Transverse colon (tissue), 4 donors: Measurements from ENCODE around the gene PHGDH. TPM values are rescaled to one million over a fixed set of nuclear protein-coding genes. Genes with fewer than 3 reads are reported as not detected.

ENCODE experiments used
- DNase-seq: peaks from one replicate; pipeline ENCODE4 v3.0.0-alpha.2; 2019
- H3K27ac ChIP-seq, 4 donors: fragments of 200-600 bp; sonication (generic); 2 replicates each; pipeline ENCODE4 v1.5.1; 2016 to 2018; ENCODE audit warnings: inconsistent platforms in 4 of 4
- H3K27me3 ChIP-seq: fragments of 200-600 bp; sonication (generic); 2 replicates; pipeline ENCODE4 v1.5.1; 2017; ENCODE audit warnings: inconsistent platforms
- H3K36me3 ChIP-seq, 4 donors: fragments of 200-600 bp; sonication (generic); 2 replicates each; pipeline ENCODE4 v1.5.1; 2017 to 2019; ENCODE audit warnings: inconsistent platforms in 4 of 4
- H3K4me1 ChIP-seq, 4 donors: fragments of 200-600 bp; sonication (generic); 2 replicates each; pipeline ENCODE4 v1.5.1; 2017 to 2020; ENCODE audit warnings: inconsistent platforms in 4 of 4
- H3K4me3 ChIP-seq, 4 donors: fragments of 200-600 bp; sonication (generic); 1 replicate in 1 of 4; 2 replicates in 3 of 4; pipeline versions ENCODE4 v1.5.1 to v1.6.1; 2017 to 2019; ENCODE audit warnings: inconsistent platforms in 4 of 4
- H3K9me3 ChIP-seq, 2 donors: fragments of 200-600 bp; sonication (generic); 2 replicates each; pipeline ENCODE4 v1.5.1; 2017 to 2019; ENCODE audit warnings: inconsistent platforms in 2 of 2
- EP300 ChIP-seq: sonication (generic); formaldehyde crosslinking; IDR thresholded peaks from one replicate; pipeline ENCODE4 v1.6.1; 2017; ENCODE audit warnings: antibody characterized with exemption, low read depth
- POLR2A ChIP-seq: fragments of 450-650 bp; IDR thresholded peaks from one replicate; pipeline ENCODE4 v1.6.1; 2016; ENCODE audit warnings: antibody characterized with exemption, mild to moderate bottlenecking, moderate library complexity
- POLR2AphosphoS5 ChIP-seq, 3 donors: sonication (generic); formaldehyde crosslinking; IDR thresholded peaks; one replicate each; pipeline ENCODE4 v1.6.1; 2016; ENCODE audit warnings: antibody characterized with exemption in 3 of 3
- WGBS, 2 donors: methylation state at CpG; one replicate each; pipeline ENCODE4 v1.1.5; 2018; ENCODE audit warnings: low coverage in 1 of 2; 5-methylcytosine and 5-hydroxymethylcytosine counted together
- in situ Hi-C, 4 donors: fragments of 200-750 bp; cut with MboI; loops; one replicate each; pipeline versions ENCODE4 v1.15.0 to v1.15.1; 2017; ENCODE audit warnings: low sequenced_read_pairs in 3 of 4, low pct_ligation_motif_present in 1 of 4, low pct_unique_long_range_greater_than_20kb in 1 of 4
- intact Hi-C: fragments of 100-400 bp; cut with DNase I; formaldehyde crosslinking; loops from one replicate; pipeline ENCODE4 v1.15.1; 2023; ENCODE audit warnings: low total_unique reads
- total RNA-seq, 4 donors: library from RNA; depleted of rRNA; stranded (reverse); fragments of >200 nt; gene quantifications; one replicate each; pipeline ENCODE4 v1.1.0, GENCODE V29; 2016
- TF ChIP-seq, protein P1 (sequence below), 5 experiments: fragments of 200-600 bp in 3 of 5; fragments of 450-650 bp in 2 of 5; sonication (generic) in 3 of 5; IDR thresholded peaks; 1 replicate in 2 of 5; 2 replicates in 3 of 5; pipeline ENCODE4 v1.5.1; 2016 to 2017; ENCODE audit warnings: antibody characterized with exemption in 5 of 5, inconsistent platforms in 3 of 5, mild to moderate bottlenecking in 2 of 5, moderate library complexity in 1 of 5

The PHGDH gene
- total RNA-seq, 4 donors from 2014 or later: 4.2 to 11.9 (median 8.1) TPM

DNA sequence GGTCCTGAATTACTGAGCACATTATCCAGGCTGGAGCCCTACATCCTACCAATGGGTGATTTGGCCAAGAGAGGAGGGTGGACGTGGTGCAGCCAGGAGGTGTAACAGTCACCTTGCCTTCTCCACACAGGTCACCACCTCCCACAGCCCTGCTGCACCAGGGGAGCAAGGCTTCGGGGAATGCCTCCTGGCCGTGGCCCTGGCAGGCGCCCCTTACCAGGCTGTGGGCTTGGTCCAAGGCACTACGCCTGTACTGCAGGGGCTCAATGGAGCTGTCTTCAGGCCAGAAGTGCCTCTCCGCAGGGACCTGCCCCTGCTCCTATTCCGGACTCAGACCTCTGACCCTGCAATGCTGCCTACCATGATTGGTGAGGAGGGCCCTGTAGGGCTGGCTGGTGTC, 30.9 kb downstream of the PHGDH start:
- TF ChIP-seq POLR2A: no peak
- TF ChIP-seq, protein P1, sequence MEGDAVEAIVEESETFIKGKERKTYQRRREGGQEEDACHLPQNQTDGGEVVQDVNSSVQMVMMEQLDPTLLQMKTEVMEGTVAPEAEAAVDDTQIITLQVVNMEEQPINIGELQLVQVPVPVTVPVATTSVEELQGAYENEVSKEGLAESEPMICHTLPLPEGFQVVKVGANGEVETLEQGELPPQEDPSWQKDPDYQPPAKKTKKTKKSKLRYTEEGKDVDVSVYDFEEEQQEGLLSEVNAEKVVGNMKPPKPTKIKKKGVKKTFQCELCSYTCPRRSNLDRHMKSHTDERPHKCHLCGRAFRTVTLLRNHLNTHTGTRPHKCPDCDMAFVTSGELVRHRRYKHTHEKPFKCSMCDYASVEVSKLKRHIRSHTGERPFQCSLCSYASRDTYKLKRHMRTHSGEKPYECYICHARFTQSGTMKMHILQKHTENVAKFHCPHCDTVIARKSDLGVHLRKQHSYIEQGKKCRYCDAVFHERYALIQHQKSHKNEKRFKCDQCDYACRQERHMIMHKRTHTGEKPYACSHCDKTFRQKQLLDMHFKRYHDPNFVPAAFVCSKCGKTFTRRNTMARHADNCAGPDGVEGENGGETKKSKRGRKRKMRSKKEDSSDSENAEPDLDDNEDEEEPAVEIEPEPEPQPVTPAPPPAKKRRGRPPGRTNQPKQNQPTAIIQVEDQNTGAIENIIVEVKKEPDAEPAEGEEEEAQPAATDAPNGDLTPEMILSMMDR (IDR thresholded peaks at IDR 0.05): no peak
- no peak for TF ChIP-seq EP300
- TF ChIP-seq POLR2AphosphoS5 (IDR thresholded peaks at IDR 0.05): no peak
- no peak for DNase-seq
- Histone ChIP-seq H3K4me1 (peaks cover 0 to 9% (median 6%) of the 10 kb centered on the region in 4 donors), H3K27ac (peak overlapping the region in 2 of 4 donors; percentile 3 to 21), H3K27me3 (no peaks in the 10 kb centered on the region), H3K36me3 (no peaks in the 10 kb centered on the region), H3K4me3 (no peak overlapping the region), H3K9me3 (no peaks in the 10 kb centered on the region)
- WGBS, 2 donors: 77% methylated on average over 7 of the region's 7 CpGs; no CpG with 5 or more reads in 1 of the 2 donors
- in situ Hi-C loops (loop anchor here in 1 of 4 donors (25.0 kb wide), 1 partner anchor 120 kb away; no protein-coding TSS in a partner anchor), intact Hi-C loops (no loop called here)

DNA sequence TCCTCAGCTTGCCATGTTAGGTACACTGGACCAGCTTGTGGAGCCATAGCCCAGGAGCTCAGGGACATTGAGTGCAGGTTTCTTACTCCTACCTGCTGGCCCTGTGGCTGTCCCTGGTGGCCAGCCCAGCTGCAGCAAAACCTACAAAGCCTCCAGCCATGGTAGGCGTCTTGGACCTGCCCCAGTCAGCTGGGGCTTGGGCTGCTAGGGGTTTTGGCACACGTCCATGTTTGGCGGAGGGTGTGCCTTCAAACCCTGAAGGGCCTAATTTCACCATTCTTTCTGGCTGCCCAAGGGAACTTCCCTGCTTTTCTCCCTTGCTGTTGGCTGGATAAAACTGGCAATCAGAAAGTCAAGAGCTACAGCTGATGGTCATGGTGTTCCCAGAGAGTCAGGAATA, 31.6 kb downstream of the PHGDH start:
- no peak for DNase-seq
- Histone ChIP-seq H3K27me3 (no peaks in the 10 kb centered on the region), H3K36me3 (no peaks in the 10 kb centered on the region), H3K4me1 (peaks cover 0 to 9% (median 6%) of the 10 kb centered on the region in 4 donors), H3K4me3 (no peak overlapping the region), H3K27ac (no peak overlapping the region), H3K9me3 (no peaks in the 10 kb centered on the region)
- WGBS, 2 donors: 84% methylated on average over 3 of the region's 3 CpGs; no CpG with 5 or more reads in 1 of the 2 donors
- TF ChIP-seq, protein P1 (IDR thresholded peaks at IDR 0.05): no peak
- no peak for TF ChIP-seq POLR2A
- TF ChIP-seq POLR2AphosphoS5 (IDR thresholded peaks at IDR 0.05): no peak
- TF ChIP-seq EP300: no peak
- intact Hi-C loops: no loop called here
- in situ Hi-C loops: loop anchor here in 1 of 4 donors (25.0 kb wide), 1 partner anchor 119 kb away; no protein-coding TSS in a partner anchor

DNA sequence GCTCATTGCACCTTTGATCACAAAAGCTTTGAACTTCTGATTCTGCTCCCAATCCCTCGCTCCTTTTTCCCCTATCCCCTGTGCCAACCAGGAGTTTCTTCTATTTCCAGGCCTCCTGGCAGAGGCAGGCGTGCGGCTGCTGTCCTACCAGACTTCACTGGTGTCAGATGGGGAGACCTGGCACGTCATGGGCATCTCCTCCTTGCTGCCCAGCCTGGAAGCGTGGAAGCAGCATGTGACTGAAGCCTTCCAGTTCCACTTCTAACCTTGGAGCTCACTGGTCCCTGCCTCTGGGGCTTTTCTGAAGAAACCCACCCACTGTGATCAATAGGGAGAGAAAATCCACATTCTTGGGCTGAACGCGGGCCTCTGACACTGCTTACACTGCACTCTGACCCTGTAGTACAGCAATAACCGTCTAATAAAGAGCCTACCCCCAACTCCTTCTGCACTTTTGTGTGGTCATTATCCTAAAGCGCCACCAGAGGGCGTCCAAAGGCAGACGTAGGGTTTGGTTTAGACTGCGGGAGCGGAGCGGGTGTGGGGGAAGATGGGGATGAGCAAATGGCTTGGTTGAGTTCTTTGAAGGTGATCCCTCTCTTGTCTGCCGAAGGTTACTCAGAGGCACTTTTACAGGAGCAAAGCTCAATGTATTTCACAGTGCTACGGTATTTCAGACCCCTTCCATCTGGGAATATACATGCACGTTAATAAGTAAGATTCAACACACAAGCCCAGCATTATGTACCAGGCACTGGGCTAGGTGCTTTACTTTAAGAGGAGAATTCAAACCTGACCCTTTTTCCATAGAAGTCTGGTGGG, 32.3 kb downstream of the PHGDH start:
- Histone ChIP-seq H3K4me1 (peaks cover 0 to 9% (median 6%) of the 10 kb centered on the region in 4 donors), H3K9me3 (no peaks in the 10 kb centered on the region), H3K4me3 (no peak overlapping the region), H3K27me3 (no peaks in the 10 kb centered on the region), H3K27ac (no peak overlapping the region), H3K36me3 (no peaks in the 10 kb centered on the region)
- 34 to 73% methylated on average over 3 to 17 of the region's 17 CpGs for WGBS, 2 donors
- intact Hi-C loops (no loop called here), in situ Hi-C loops (loop anchor here in 1 of 4 donors (25.0 kb wide), 1 partner anchor 118 kb away; no protein-coding TSS in a partner anchor)
- TF ChIP-seq, protein P1 (IDR thresholded peaks at IDR 0.05): peak; percentile 68 to 83 (median 82)
- TF ChIP-seq POLR2A: no peak
- peak; percentile 73 for DNase-seq

DNA sequence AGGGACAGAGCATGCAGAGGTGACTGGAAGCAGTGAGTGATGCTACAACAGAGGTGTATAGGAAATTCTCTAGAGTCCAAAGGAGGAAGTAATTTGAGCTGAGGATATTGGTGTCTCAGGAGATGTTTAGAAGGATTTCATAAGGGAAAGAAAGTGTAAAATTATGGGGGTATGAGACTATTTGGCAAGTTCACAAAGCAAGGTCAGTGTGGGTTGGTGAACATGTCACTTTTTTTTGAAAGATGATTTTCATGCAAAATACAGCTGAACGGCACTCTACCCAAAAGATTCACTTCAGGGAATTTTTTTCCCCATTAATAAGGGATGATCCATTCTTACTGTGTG, 32.8 kb downstream of the PHGDH start:
- Histone ChIP-seq H3K9me3 (no peaks in the 10 kb centered on the region), H3K36me3 (no peaks in the 10 kb centered on the region), H3K27ac (no peak overlapping the region), H3K4me1 (peaks cover 0 to 9% (median 6%) of the 10 kb centered on the region in 4 donors), H3K27me3 (no peaks in the 10 kb centered on the region), H3K4me3 (no peak overlapping the region)
- in situ Hi-C loops: loop anchor here in 1 of 4 donors (25.0 kb wide), 1 partner anchor 118 kb away; no protein-coding TSS in a partner anchor
- no peak for DNase-seq
- WGBS, 2 donors: 83 to 90% methylated on average over 1 of the region's 1 CpG
- intact Hi-C loops: no loop called here
- TF ChIP-seq POLR2AphosphoS5 (IDR thresholded peaks at IDR 0.05): no peak
- TF ChIP-seq, protein P1 (IDR thresholded peaks at IDR 0.05): no peak
- no peak for TF ChIP-seq POLR2A
- no peak for TF ChIP-seq EP300
